HFF-Myc (cell line): ENCODE data around the gene LRRC74B.
"Not testable (repeated sequence)": the region's sequence is repeated elsewhere in the genome, so short reads cannot be mapped to it uniquely, and the experiment has no call there.

Experiments used
- DNase-seq: peaks from one replicate; pipeline ENCODE4 v3.0.0-alpha.2; 2011; ENCODE audit warnings: low read depth; ENCODE audit errors: extremely low read depth
- H3K4me3 ChIP-seq: replicated peaks from 2 replicates; pipeline ENCODE4 v1.5.1; 2011; ENCODE audit warnings: low read depth, mild to moderate bottlenecking, control low read depth, low read length
- TF ChIP-seq, protein P1 (sequence below): IDR thresholded peaks from 2 replicates; pipeline ENCODE4 v1.5.1; 2012; ENCODE audit warnings: mild to moderate bottlenecking, low read depth, low read length, control low read depth; ENCODE audit errors: missing control alignments

LRRC74B gene

DNA sequence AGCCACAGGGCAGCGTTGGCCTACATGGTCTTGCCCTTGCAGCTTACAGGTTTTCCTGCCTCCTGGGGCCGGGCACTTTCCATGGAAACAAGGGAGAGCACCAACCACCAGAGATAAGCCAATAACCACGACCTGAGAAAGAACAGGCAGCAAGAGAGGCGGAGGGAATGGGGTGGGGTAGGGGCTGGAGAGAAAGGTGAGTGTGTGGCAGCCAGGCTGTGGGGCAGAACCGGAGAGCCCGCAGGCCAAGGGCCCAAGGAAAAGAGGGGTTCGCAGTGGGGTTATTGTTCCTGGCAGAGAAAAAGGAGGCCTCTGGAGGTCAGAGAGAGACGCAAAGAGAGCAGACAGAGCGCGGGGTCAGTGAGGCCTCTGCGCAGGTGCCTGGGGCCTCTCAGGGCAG lies 33.2 kb downstream of the LRRC74B start:
- no peak for DNase-seq
- TF ChIP-seq, protein P1, sequence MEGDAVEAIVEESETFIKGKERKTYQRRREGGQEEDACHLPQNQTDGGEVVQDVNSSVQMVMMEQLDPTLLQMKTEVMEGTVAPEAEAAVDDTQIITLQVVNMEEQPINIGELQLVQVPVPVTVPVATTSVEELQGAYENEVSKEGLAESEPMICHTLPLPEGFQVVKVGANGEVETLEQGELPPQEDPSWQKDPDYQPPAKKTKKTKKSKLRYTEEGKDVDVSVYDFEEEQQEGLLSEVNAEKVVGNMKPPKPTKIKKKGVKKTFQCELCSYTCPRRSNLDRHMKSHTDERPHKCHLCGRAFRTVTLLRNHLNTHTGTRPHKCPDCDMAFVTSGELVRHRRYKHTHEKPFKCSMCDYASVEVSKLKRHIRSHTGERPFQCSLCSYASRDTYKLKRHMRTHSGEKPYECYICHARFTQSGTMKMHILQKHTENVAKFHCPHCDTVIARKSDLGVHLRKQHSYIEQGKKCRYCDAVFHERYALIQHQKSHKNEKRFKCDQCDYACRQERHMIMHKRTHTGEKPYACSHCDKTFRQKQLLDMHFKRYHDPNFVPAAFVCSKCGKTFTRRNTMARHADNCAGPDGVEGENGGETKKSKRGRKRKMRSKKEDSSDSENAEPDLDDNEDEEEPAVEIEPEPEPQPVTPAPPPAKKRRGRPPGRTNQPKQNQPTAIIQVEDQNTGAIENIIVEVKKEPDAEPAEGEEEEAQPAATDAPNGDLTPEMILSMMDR: no peak
- H3K4me3 ChIP-seq: no peak overlapping the region

DNA sequence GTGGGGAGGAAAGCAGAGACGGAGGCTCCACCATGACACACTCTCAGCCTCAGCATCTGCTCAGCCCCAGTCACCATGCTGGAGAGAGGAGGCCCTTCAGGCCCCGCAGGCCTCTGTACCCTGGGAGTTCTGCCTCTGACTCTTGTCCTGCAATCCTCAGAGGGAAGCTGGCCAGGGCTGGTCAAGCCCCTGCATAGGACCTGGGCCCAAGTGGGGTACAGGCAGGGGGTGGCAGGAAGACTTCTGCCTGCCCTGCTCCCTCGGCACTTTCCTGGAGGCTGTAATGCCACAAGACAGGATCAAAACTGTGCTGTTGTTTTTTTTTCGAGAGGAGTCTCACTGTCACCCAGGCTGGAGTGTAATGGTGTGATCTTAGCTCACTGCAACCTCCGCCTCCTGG lies 33.7 kb downstream of the LRRC74B start:
- TF ChIP-seq, protein P1: no peak
- DNase-seq: no peak

GRCh38 chr22:21080435-21081137 lies 34.8 kb downstream of the LRRC74B start:
- TF ChIP-seq, protein P1: no peak
- no peak for DNase-seq
- no peak overlapping the region for H3K4me3 ChIP-seq

More for the DNA sequence above, 33.7 kb downstream of the LRRC74B start:
- no peak overlapping the region for H3K4me3 ChIP-seq

DNA sequence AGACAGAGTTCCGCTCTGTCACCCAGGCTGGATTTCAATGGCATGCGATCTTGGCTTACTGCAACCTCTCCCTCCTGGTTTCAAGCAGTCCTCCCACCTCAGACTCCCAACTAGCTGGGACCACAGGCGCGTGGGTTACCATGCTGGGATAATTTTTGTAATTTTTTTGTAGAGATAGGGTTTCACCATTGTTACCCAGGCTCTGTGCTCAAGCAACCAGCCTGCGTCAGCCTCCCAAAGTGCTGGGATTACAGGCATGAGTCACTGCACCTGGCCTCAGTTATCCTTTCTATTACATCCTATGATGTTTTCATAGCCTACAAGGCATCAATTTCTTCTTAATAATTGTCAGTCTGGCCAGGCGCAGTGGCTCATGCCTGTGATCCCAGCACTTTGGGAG lies 36.5 kb downstream of the LRRC74B start:
- TF ChIP-seq, protein P1: no peak
- no peak for DNase-seq
- H3K4me3 ChIP-seq: no peak overlapping the region

GRCh38 chr22:21087119-21087518 lies 41.4 kb downstream of the LRRC74B start:
- no peak for DNase-seq
- H3K4me3 ChIP-seq: no peak overlapping the region
- TF ChIP-seq, protein P1: no peak

GRCh38 chr22:21087926-21088325 lies 42.2 kb downstream of the LRRC74B start:
- DNase-seq, H3K4me3 ChIP-seq: not testable (repeated sequence)

GRCh38 chr22:21091220-21091619 lies 45.5 kb downstream of the LRRC74B start:
- H3K4me3 ChIP-seq, DNase-seq: not testable (repeated sequence)
